KBM-7 (cell line): ENCODE measurements around the gene ENOX1.
"Not testable (repeated sequence)": the region's sequence is repeated elsewhere in the genome, so short reads cannot be mapped to it uniquely, and the experiment has no call there.

Experiments used
- DNase-seq: peaks from one replicate; pipeline ENCODE4 v3.0.0-alpha.2; 2015
- in situ Hi-C: fragments of 300-500 bp; cut with MboI; formaldehyde crosslinking; loops from 2 replicates; pipeline ENCODE4 v1.14.3; 2020; ENCODE audit warnings: low sequenced_read_pairs, low pct_unique_long_range_greater_than_20kb, mixed read lengths

The ENOX1 gene

DNA sequence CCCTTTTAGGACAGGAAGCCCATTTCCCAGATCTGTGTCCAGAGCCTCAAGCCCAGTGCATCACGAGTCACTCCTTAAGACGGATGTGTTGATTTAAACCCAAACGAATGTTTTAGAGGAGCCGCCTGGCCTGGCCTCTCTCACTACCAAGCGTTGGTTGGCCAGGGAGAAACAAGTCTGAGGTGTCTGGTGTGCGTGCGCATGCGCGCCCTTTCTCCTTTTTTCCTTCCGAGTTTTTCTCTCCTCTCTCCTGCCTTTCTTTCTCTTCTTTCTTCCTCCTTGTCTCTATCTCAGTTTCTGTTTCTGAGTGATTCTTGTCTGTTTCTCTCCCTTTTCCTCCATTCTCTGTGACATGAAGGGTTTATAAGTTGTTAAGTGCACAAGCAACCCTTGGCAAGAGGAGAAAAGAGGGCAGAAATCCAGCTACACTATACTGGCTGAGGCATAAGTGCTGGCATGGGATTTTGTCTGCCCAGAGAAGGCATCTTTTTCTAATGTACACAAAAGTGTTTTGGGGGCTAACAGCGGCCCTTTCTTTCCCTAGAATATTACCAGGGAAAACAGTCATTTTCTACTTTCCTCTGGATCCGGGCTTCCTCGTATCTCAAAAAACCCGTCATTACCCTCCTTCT is 592.9 kb downstream of the ENOX1 start:
- DNase-seq: no peak
- in situ Hi-C loops: no loop called here

GRCh38 chr13:43191546-43191945 is 595.2 kb downstream of the ENOX1 start:
- no peak for DNase-seq
- in situ Hi-C loops: no loop called here

DNA sequence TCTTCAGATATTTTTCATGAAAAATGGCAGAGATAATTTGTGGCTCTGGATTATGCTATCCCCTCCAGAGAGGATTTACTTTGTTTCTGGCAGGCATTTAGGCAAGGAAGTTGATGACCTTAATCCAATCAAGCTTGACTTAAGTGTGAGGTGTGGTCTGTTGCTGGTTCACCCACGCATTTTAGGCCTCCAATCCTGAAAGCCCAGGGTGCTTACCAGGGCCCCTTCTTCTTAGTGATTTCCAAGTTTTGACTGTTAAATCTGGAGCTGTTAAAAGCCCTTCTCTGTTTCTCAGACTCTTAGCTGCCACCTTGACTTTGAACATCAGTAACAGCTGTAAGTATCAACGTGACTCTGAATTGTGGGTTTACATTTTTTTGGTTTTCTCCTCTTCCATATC is 601.5 kb downstream of the ENOX1 start:
- no peak for DNase-seq
- in situ Hi-C loops: no loop called here

DNA sequence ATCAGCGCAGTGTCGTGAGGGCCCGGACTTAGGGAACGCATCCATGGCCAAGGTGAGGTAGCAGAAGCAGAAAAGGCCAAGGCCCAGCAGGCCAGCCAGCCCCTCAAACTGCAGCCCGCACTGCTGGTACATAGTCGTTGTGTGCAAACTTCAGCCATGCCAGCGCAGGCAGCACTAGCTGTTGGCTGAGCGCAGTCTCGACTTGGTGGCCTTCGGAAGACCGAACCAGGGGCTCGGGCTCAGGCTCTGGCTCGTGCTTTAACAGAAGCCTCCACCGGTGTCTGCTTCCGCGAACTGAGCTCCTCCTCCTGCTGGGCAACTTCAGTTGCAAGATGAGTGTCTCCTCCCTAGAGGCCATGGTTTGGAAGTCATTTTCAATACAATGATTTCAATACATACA is 605.9 kb downstream of the ENOX1 start:
- DNase-seq: no peak
- in situ Hi-C loops: no loop called here

GRCh38 chr13:43180036-43180660 is 606.6 kb downstream of the ENOX1 start:
- in situ Hi-C loops: no loop called here
- DNase-seq: no peak

DNA sequence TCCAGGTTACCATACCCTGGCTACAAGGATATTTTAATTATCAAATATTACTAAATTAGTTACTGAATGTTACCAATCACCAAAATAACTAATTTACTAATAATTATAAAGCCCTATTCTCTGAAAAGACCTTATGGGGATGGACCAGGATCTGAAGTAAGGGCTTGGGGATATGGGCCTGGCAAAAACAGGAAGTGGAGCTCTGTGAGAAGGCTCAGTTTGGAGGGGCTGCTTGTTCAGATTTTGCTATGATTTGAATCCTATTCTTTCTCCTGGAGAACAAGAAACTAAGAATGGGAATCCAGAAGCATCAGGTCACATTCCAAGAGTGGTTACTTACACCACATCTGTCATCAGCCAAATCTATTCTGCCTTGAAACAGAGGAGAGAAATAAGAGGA is 615.3 kb downstream of the ENOX1 start:
- in situ Hi-C loops: no loop called here
- DNase-seq: no peak

- DNase-seq: peak; percentile 2
- in situ Hi-C loops: no loop called here
Measured at GRCh38 chr13:43170506-43170905, 616.3 kb downstream of the ENOX1 start.

GRCh38 chr13:43168434-43168833 is 618.3 kb downstream of the ENOX1 start:
- DNase-seq, in situ Hi-C loops: not testable (repeated sequence)

DNA sequence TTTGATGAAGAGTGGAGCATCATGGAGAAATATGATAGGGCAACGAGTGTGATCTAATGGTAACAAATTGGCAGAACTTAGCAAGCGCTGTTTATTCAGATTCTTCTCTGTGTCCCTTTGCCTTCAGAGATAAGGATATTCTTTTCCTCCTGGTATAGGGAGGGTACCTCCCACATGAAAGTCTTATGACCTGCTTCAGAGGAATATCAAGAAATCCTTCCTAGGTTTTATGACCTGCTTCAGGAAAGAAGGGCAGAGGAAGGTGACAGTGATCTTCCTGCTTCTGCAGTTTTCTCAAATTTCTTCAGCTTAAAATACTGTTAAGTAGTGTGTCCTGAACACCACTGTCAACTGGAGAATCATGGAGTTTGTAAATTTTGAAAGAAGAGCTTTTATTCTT is 619.0 kb downstream of the ENOX1 start:
- in situ Hi-C loops: no loop called here
- DNase-seq: no peak

DNA sequence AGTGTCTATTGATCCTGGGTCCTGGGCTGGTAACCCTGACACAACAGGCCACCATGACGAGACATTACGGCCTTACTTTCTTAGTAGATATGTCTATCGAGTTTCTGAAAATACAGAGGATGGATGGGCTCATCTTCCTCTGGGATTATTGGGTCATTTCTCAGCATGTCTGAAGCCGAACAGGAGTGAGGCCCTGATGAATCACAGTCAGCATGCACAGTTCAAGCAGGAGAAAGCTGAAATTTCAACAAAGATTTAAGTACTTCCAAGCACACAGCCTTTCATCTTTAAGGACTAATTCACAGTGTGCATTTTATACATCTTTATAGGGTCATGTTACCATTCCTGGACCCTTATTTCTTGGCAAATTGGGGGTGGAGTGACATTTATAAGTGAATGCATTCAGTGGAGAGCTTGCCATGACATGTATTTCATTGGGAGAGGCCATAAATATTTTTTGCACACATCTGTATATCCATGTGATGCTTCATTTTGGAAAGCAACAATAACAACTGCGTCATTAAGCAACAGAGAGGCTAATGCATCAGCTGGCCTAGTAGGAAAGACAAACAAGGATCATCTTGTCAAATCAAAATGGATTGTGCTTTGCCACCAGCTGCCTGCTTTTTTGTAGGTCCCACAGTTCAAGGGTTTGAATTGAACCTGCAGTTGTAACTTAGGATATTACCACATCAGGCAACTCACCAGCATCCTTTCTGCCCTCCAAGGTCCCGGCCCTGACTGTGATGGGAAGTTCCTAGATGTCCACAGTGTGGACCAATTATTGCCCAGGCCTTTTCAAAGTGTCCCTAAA is 619.9 kb downstream of the ENOX1 start:
- in situ Hi-C loops: no loop called here
- no peak for DNase-seq
